ENCODE measurements around the gene MOB3B.
"Not testable (repeated sequence)": the region's sequence is repeated elsewhere in the genome, so short reads cannot be mapped to it uniquely, and the experiment has no call there.

Gene MOB3B

GRCh38 chr9:27518809-27519208, 10.8 kb downstream of the MOB3B start:
- no peak for DNase-seq (ENCODE audit: low read depth, low spot score)

- no peak for DNase-seq (ENCODE audit: low read depth, low spot score)
Measured at GRCh38 chr9:27518006-27518405, 11.6 kb downstream of the MOB3B start.

- no peak for DNase-seq (ENCODE audit: low read depth, low spot score)
Measured at GRCh38 chr9:27514551-27514950, 15.1 kb downstream of the MOB3B start.

GRCh38 chr9:27511771-27512170, 17.8 kb downstream of the MOB3B start:
- DNase-seq (ENCODE audit: low read depth, low spot score) = no peak

GRCh38 chr9:27510780-27511179, 18.8 kb downstream of the MOB3B start:
- no peak for DNase-seq (ENCODE audit: low read depth, low spot score)

- no peak for DNase-seq (ENCODE audit: low read depth, low spot score)
Measured at GRCh38 chr9:27506981-27507380, 22.6 kb downstream of the MOB3B start.

GRCh38 chr9:27505744-27506161, 23.9 kb downstream of the MOB3B start:
- DNase-seq (ENCODE audit: low read depth, low spot score) = no peak

GRCh38 chr9:27504259-27504658, 25.4 kb downstream of the MOB3B start:
- no peak for DNase-seq (ENCODE audit: low read depth, low spot score)

GRCh38 chr9:27503623-27504022, 26.0 kb downstream of the MOB3B start:
- DNase-seq (ENCODE audit: low read depth, low spot score) = no peak

- not testable (repeated sequence) for DNase-seq (ENCODE audit: low read depth, low spot score)
Measured at GRCh38 chr9:27500902-27501301, 28.7 kb downstream of the MOB3B start.

- DNase-seq (ENCODE audit: low read depth, low spot score) = no peak
Measured at GRCh38 chr9:27499451-27499850, 30.2 kb downstream of the MOB3B start.

GRCh38 chr9:27497883-27498417, 31.7 kb downstream of the MOB3B start:
- DNase-seq (ENCODE audit: low read depth, low spot score) = no peak

GRCh38 chr9:27496135-27496504, 33.5 kb downstream of the MOB3B start:
- DNase-seq (ENCODE audit: low read depth, low spot score) = no peak

- no peak for DNase-seq (ENCODE audit: low read depth, low spot score)
Measured at GRCh38 chr9:27495480-27496134, 34.0 kb downstream of the MOB3B start.

GRCh38 chr9:27491154-27491553, 38.5 kb downstream of the MOB3B start:
- no peak for DNase-seq (ENCODE audit: low read depth, low spot score)

GRCh38 chr9:27489087-27489876, 40.3 kb downstream of the MOB3B start:
- no peak for DNase-seq (ENCODE audit: low read depth, low spot score)

GRCh38 chr9:27487927-27488326, 41.7 kb downstream of the MOB3B start:
- peak; percentile 30 for DNase-seq (ENCODE audit: low read depth, low spot score)

- no peak for DNase-seq (ENCODE audit: low read depth, low spot score)
Measured at GRCh38 chr9:27487128-27487640, 42.4 kb downstream of the MOB3B start.

- no peak for DNase-seq (ENCODE audit: low read depth, low spot score)
Measured at GRCh38 chr9:27485158-27485557, 44.5 kb downstream of the MOB3B start.

GRCh38 chr9:27483576-27483975, 46.0 kb downstream of the MOB3B start:
- DNase-seq (ENCODE audit: low read depth, low spot score) = no peak

- DNase-seq (ENCODE audit: low read depth, low spot score) = no peak
Measured at GRCh38 chr9:27482709-27483108, 46.9 kb downstream of the MOB3B start.

- no peak for DNase-seq (ENCODE audit: low read depth, low spot score)
Measured at GRCh38 chr9:27478322-27478721, 51.3 kb downstream of the MOB3B start.

All from iPS DF 19.7 (cell line).